Measurements from ENCODE around the gene PTGS1. TPM values are rescaled to one million over a fixed set of nuclear protein-coding genes. Genes with fewer than 3 reads are reported as not detected.

The PTGS1 gene
- total RNA-seq, 4 donors from 2014 or later = 72.2 to 119 (median 84.1) TPM

DNA sequence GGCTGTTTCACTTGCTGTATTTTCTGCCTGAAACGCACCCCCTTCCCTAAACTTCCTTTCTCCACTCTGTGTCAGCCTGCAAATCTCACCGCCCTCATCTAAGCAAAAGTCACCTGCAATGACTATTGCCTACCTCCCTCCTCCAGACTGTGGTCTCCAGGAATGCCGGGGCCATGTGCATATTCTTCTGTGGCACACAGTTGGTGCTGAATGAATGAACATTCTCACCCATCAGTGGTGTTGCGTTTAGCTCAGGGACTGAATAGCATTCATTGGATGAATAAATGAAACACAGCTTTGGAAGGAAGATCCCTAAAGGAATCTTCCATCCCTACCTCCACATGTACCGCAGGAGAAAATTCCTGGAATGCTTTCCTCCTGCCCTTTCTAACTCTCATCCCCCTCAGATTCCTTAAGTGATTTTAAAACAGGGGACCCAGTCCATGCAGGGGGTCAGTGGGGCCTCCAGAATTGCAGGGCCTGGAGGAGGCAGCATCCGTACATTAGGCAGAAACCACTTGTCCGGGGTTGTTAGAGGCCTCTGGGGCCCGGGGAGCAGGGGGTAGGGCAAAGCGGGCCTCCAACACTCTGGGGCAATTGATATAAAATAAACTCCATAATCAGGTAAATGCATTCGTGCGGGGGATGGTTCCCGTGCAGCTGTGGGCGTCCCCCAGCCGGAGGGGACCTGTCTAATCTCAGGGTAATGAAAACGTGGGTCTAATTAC is 28.3 kb upstream of the PTGS1 start:
- Histone ChIP-seq H3K4me3 (no peak overlapping the region), H3K9me3 (no peaks in the 10 kb centered on the region), H3K36me3 (no peaks in the 10 kb centered on the region), H3K27me3 (no peaks in the 10 kb centered on the region), H3K27ac (replicated peaks in 1 of 4) (no peak overlapping the region), H3K4me1 (peaks cover 7 to 25% (median 16%) of the 10 kb centered on the region in 4 donors)
- TF ChIP-seq EP300 (IDR thresholded peaks at IDR 0.05) (no peak), POLR2AphosphoS5 (IDR thresholded peaks at IDR 0.05) (no peak), POLR2A (IDR thresholded peaks at IDR 0.05; ENCODE audit: low read depth) (no peak)
- TF ChIP-seq, protein P1, sequence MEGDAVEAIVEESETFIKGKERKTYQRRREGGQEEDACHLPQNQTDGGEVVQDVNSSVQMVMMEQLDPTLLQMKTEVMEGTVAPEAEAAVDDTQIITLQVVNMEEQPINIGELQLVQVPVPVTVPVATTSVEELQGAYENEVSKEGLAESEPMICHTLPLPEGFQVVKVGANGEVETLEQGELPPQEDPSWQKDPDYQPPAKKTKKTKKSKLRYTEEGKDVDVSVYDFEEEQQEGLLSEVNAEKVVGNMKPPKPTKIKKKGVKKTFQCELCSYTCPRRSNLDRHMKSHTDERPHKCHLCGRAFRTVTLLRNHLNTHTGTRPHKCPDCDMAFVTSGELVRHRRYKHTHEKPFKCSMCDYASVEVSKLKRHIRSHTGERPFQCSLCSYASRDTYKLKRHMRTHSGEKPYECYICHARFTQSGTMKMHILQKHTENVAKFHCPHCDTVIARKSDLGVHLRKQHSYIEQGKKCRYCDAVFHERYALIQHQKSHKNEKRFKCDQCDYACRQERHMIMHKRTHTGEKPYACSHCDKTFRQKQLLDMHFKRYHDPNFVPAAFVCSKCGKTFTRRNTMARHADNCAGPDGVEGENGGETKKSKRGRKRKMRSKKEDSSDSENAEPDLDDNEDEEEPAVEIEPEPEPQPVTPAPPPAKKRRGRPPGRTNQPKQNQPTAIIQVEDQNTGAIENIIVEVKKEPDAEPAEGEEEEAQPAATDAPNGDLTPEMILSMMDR (IDR thresholded peaks at IDR 0.05) = no peak
- no peak for DNase-seq (ENCODE audit: extremely low spot score)
- intact Hi-C loops (cut with DNase I) = no loop called here
- WGBS = 88% methylated on average over 15 of the region's 15 CpGs

DNA sequence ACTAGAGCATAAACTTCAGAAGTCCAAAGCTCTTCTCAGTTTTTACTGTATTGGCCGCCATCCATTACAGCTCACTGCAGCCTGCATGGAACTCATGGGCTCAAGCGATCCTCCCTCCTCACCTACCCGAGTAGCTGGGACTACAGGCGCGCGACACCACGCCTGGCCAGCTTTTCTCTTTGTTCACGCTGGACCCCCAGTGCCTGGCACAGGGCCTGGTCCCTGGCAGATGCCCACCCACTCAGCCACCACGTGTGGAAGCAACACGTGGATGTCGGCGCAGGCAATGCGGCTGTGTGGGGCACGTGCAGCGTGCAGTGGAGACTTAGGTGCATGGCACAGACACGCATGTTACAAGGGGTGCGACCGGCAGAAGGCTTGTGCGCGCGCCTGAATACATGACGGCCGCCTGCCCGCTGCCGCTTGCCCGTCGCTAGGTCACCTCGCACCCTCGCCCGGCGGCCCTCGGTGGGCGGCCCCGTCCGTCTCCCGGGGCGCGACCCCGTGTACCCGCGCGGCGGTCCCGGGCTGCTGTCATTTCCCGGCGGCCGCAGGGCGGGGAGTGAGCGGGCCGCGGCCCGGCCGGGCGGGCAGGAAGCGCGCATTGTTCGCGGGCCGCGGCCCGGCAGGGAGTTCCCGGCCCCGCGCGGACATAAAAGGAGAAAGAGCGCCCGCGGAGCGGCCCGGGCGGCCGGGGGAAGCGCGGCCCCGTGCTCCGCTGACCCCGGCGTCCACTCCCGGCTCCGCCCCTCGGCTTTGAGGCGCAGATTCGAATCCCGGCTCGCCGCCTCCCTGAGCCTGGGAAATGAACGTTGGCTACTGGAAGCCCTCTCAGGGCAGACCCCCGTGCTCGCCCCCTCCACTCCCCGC is 24.1 kb upstream of the PTGS1 start:
- TF ChIP-seq EP300 (IDR thresholded peaks at IDR 0.05) (no peak), POLR2A (IDR thresholded peaks at IDR 0.05; ENCODE audit: low read depth) (no peak), POLR2AphosphoS5 (IDR thresholded peaks at IDR 0.05) (peak; percentile 4 to 42)
- TF ChIP-seq, protein P1 (IDR thresholded peaks at IDR 0.05) = no peak
- intact Hi-C loops (cut with DNase I) = loop anchor here (5.0 kb wide), 2 partner anchors 84 to 111 kb away; partner anchors contain the start of genes MRRF and RBM18
- Histone ChIP-seq H3K4me1 (peaks cover 13 to 27% (median 24%) of the 10 kb centered on the region in 4 donors), H3K9me3 (no peaks in the 10 kb centered on the region), H3K27me3 (no peaks in the 10 kb centered on the region), H3K4me3 (peak overlapping the region; percentile 59 to 61 (median 60)), H3K27ac (replicated peaks in 1 of 4) (peak overlapping the region; percentile 70 to 83 (median 76)), H3K36me3 (no peaks in the 10 kb centered on the region)
- DNase-seq (ENCODE audit: extremely low spot score) = no peak
- WGBS = 24% methylated on average over 7 of the region's 90 CpGs

DNA sequence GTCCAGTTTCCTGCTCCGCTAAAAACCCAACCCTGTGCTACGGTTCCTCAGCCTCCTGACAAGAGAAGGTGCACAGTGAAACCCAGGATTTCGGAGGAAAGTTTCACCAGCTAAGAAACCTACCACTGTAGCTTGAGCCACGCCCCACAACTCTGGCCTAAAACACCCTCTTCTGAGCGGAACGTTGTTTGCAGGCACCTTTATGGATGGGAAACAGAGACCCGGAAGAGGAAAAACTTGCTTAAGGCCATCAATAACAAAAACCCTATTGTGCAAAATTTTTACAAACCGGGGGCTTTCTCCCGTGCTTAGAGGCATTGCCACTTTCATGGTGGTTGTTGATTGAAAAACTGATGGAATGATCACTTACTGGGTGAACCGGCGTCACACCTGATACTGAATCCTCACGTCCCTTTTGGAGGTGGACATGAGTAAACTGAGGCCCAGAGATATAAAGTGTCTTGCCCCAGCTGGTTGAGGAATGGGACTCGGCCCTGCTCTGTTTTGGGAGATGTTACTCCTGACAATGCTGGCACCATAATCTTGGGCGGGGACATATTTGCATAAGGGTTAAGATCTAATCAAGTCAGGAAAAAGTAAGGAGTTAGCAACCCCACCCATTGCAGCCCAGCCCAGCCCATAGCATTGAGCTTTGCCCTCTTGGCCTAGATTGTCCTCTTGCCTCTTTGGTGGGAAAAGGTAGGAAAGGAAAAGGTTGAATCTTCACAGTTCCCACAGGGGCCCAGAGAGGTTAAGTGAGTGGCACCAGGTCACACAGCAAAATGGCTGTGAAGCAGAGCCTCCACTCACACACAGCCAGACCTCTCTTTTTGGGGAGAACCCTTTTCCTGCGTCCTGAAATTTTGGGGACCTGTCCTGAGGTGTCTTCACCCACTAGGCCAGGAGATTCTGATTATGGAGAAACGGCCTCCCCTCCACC is 23.2 kb upstream of the PTGS1 start:
- 61% methylated on average over 11 of the region's 16 CpGs for WGBS
- TF ChIP-seq, protein P1 (IDR thresholded peaks at IDR 0.05) = no peak
- TF ChIP-seq POLR2A (IDR thresholded peaks at IDR 0.05; ENCODE audit: low read depth) (no peak), POLR2AphosphoS5 (IDR thresholded peaks at IDR 0.05) (no peak), EP300 (IDR thresholded peaks at IDR 0.05) (no peak)

DNA sequence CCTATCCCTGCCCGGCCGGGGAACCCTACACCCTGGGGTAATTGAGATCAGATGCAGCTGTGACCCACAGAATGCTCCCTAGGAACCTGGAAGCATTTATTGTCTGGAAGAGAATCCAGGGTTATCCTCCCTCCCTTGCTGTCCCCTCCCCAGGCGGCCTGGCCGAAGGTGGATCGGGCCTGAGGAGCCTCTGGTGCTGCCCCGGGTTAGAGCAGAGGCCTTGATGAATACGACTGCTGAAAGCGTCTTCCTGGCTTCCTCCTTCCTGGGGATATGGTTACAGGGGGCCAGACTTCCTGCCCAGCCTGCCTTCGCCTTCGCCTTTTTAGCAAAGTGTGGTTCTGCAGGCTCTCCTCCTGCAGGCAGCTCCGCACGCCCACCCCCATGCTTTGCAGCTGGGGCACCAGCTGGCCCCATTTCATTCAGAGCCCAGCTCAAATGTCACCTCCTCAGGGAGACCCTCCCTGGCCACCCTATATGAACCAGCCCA is 22.5 kb upstream of the PTGS1 start:
- no peaks in the 10 kb centered on the region for H3K9me3 ChIP-seq
- no peaks in the 10 kb centered on the region for H3K27me3 ChIP-seq
- no peak for DNase-seq (ENCODE audit: extremely low spot score)
- peak overlapping the region in 1 of 4 donors; percentile 83 for H3K27ac ChIP-seq (replicated peaks in 1 of 4)
- WGBS = 71% methylated on average over 9 of the region's 12 CpGs
- H3K4me1 ChIP-seq = peaks cover 13 to 27% (median 24%) of the 10 kb centered on the region in 4 donors
- H3K4me3 ChIP-seq = no peak overlapping the region
- intact Hi-C loops (cut with DNase I) = loop anchor here (5.0 kb wide), 2 partner anchors 86 to 109 kb away; partner anchors contain the start of genes MRRF and RBM18
- TF ChIP-seq POLR2AphosphoS5 (IDR thresholded peaks at IDR 0.05) (no peak), EP300 (IDR thresholded peaks at IDR 0.05) (no peak), POLR2A (IDR thresholded peaks at IDR 0.05; ENCODE audit: low read depth) (no peak)
- TF ChIP-seq, protein P1 (IDR thresholded peaks at IDR 0.05) = no peak
- no peaks in the 10 kb centered on the region for H3K36me3 ChIP-seq

More for the DNA sequence above, 23.2 kb upstream of the PTGS1 start:
- Histone ChIP-seq H3K4me3 (peak overlapping the region; percentile 59 to 61 (median 60)), H3K27ac (replicated peaks in 1 of 4) (peak overlapping the region; percentile 70 to 83 (median 76)), H3K4me1 (peaks cover 13 to 27% (median 24%) of the 10 kb centered on the region in 4 donors), H3K36me3 (no peaks in the 10 kb centered on the region), H3K9me3 (no peaks in the 10 kb centered on the region), H3K27me3 (no peaks in the 10 kb centered on the region)
- intact Hi-C loops (cut with DNase I) = loop anchor here (5.0 kb wide), 2 partner anchors 85 to 110 kb away; partner anchors contain the start of genes MRRF and RBM18
- no peak for DNase-seq (ENCODE audit: extremely low spot score)
